ENCODE results near the gene AQP6.

The AQP6 gene

GRCh38 chr12:49954863-49955830 is 17.6 kb upstream of the AQP6 start:
- H3K4me3 ChIP-seq (ENCODE audit: low read length) = no peak overlapping the region
- peaks cover 35% of the 10 kb centered on the region for H3K27me3 ChIP-seq (ENCODE audit: control insufficient read depth, insufficient read depth, low read length)

GRCh38 chr12:49955899-49956662 is 16.7 kb upstream of the AQP6 start:
- Histone ChIP-seq H3K27ac (ENCODE audit: low read depth, low read length) (no peak overlapping the region), H3K9ac (ENCODE audit: low read length) (no peak overlapping the region), H3K4me3 (ENCODE audit: low read length) (no peak overlapping the region), H3K4me1 (ENCODE audit: control insufficient read depth, insufficient read depth, low read length) (no peaks in the 10 kb centered on the region), H3K27me3 (ENCODE audit: control insufficient read depth, insufficient read depth, low read length) (peaks cover 44% of the 10 kb centered on the region), H3K36me3 (ENCODE audit: control insufficient read depth, insufficient read depth, low read length) (no peaks in the 10 kb centered on the region)

More at GRCh38 chr12:49954863-49955830, 17.6 kb upstream of the AQP6 start:
- Histone ChIP-seq H3K36me3 (ENCODE audit: control insufficient read depth, insufficient read depth, low read length) (no peaks in the 10 kb centered on the region), H3K27ac (ENCODE audit: low read depth, low read length) (no peak overlapping the region), H3K9ac (ENCODE audit: low read length) (no peak overlapping the region), H3K4me1 (ENCODE audit: control insufficient read depth, insufficient read depth, low read length) (no peaks in the 10 kb centered on the region)

GRCh38 chr12:49956663-49957569 is 15.8 kb upstream of the AQP6 start:
- Histone ChIP-seq H3K27me3 (ENCODE audit: control insufficient read depth, insufficient read depth, low read length) (peaks cover 44% of the 10 kb centered on the region), H3K4me1 (ENCODE audit: control insufficient read depth, insufficient read depth, low read length) (no peaks in the 10 kb centered on the region), H3K36me3 (ENCODE audit: control insufficient read depth, insufficient read depth, low read length) (no peaks in the 10 kb centered on the region), H3K27ac (ENCODE audit: low read depth, low read length) (no peak overlapping the region), H3K9ac (ENCODE audit: low read length) (no peak overlapping the region), H3K4me3 (ENCODE audit: low read length) (no peak overlapping the region)

- Histone ChIP-seq H3K9ac (ENCODE audit: low read length) (no peak overlapping the region), H3K4me3 (ENCODE audit: low read length) (no peak overlapping the region), H3K27me3 (ENCODE audit: control insufficient read depth, insufficient read depth, low read length) (peaks cover 44% of the 10 kb centered on the region), H3K4me1 (ENCODE audit: control insufficient read depth, insufficient read depth, low read length) (no peaks in the 10 kb centered on the region), H3K27ac (ENCODE audit: low read depth, low read length) (no peak overlapping the region), H3K36me3 (ENCODE audit: control insufficient read depth, insufficient read depth, low read length) (no peaks in the 10 kb centered on the region)
Measured at GRCh38 chr12:49957570-49957967, 15.2 kb upstream of the AQP6 start.

GRCh38 chr12:49959685-49960473 is 12.9 kb upstream of the AQP6 start:
- H3K4me1 ChIP-seq (ENCODE audit: control insufficient read depth, insufficient read depth, low read length) = no peaks in the 10 kb centered on the region
- no peak overlapping the region for H3K27ac ChIP-seq (ENCODE audit: low read depth, low read length)
- no peaks in the 10 kb centered on the region for H3K36me3 ChIP-seq (ENCODE audit: control insufficient read depth, insufficient read depth, low read length)
- peaks cover 37% of the 10 kb centered on the region for H3K27me3 ChIP-seq (ENCODE audit: control insufficient read depth, insufficient read depth, low read length)
- no peak overlapping the region for H3K9ac ChIP-seq (ENCODE audit: low read length)
- H3K4me3 ChIP-seq (ENCODE audit: low read length) = no peak overlapping the region

GRCh38 chr12:49960474-49961110 is 12.2 kb upstream of the AQP6 start:
- Histone ChIP-seq H3K4me1 (ENCODE audit: control insufficient read depth, insufficient read depth, low read length) (no peaks in the 10 kb centered on the region), H3K36me3 (ENCODE audit: control insufficient read depth, insufficient read depth, low read length) (no peaks in the 10 kb centered on the region), H3K27ac (ENCODE audit: low read depth, low read length) (no peak overlapping the region), H3K4me3 (ENCODE audit: low read length) (no peak overlapping the region), H3K9ac (ENCODE audit: low read length) (no peak overlapping the region), H3K27me3 (ENCODE audit: control insufficient read depth, insufficient read depth, low read length) (peaks cover 32% of the 10 kb centered on the region)

- peak within 1 kb of the TSS; percentile 41 for H3K4me3 ChIP-seq (ENCODE audit: low read length)
- H3K27ac ChIP-seq (ENCODE audit: low read depth, low read length) = no peak within 1 kb of the TSS
- H3K4me1 ChIP-seq (ENCODE audit: control insufficient read depth, insufficient read depth, low read length) = no peaks in the 10 kb centered on the region
- H3K27me3 ChIP-seq (ENCODE audit: control insufficient read depth, insufficient read depth, low read length) = peaks cover 29% of the 10 kb centered on the region
- H3K9ac ChIP-seq (ENCODE audit: low read length) = no peak within 1 kb of the TSS
- H3K36me3 ChIP-seq (ENCODE audit: control insufficient read depth, insufficient read depth, low read length) = no peaks in the 10 kb centered on the region
Measured at GRCh38 chr12:49961111-49961922, 11.4 kb upstream of the AQP6 start, which contains the start of gene AQP5. AQP5 (plus strand) TSS chr12:49961872; CDS start chr12:49962018, 146 bp downstream.

- H3K4me1 ChIP-seq (ENCODE audit: control insufficient read depth, insufficient read depth, low read length) = no peaks in the 10 kb centered on the region
- H3K4me3 ChIP-seq (ENCODE audit: low read length) = no peak overlapping the region
- no peak overlapping the region for H3K27ac ChIP-seq (ENCODE audit: low read depth, low read length)
- H3K9ac ChIP-seq (ENCODE audit: low read length) = no peak overlapping the region
- peaks cover 25% of the 10 kb centered on the region for H3K27me3 ChIP-seq (ENCODE audit: control insufficient read depth, insufficient read depth, low read length)
- H3K36me3 ChIP-seq (ENCODE audit: control insufficient read depth, insufficient read depth, low read length) = no peaks in the 10 kb centered on the region
Measured at GRCh38 chr12:49961993-49962764, 10.6 kb upstream of the AQP6 start.

GRCh38 chr12:49962861-49963765 is 9.6 kb upstream of the AQP6 start:
- Histone ChIP-seq H3K4me1 (ENCODE audit: control insufficient read depth, insufficient read depth, low read length) (no peaks in the 10 kb centered on the region), H3K4me3 (ENCODE audit: low read length) (no peak overlapping the region), H3K9ac (ENCODE audit: low read length) (no peak overlapping the region), H3K27me3 (ENCODE audit: control insufficient read depth, insufficient read depth, low read length) (peaks cover 25% of the 10 kb centered on the region), H3K36me3 (ENCODE audit: control insufficient read depth, insufficient read depth, low read length) (no peaks in the 10 kb centered on the region), H3K27ac (ENCODE audit: low read depth, low read length) (no peak overlapping the region)
